Spleen (tissue), 7 donors: Measurements from ENCODE around the gene ELP6.

Source experiments
- POLR2AphosphoS5 ChIP-seq, 3 donors: sonication (generic); formaldehyde crosslinking; IDR thresholded peaks; one replicate each; pipeline ENCODE4 v1.5.1; 2017; ENCODE audit warnings: antibody characterized with exemption in 3 of 3
- TF ChIP-seq, protein P1 (sequence below), 11 experiments: fragments of 200-600 bp in 7 of 11; fragments of 450-650 bp in 4 of 11; sonication (generic) in 4 of 11; IDR thresholded peaks in 8 of 11; conservative IDR thresholded peaks in 3 of 11; 1 replicate in 7 of 11; 2 replicates in 4 of 11; pipeline versions ENCODE4 v1.4.0 to v1.8.0; 2016 to 2021; ENCODE audit warnings: antibody characterized with exemption in 11 of 11, inconsistent platforms in 4 of 11, mild to moderate bottlenecking in 1 of 11
- donor health status: DM: no; HTN: no; CAD: no; lungs with moderate emphysema.
- donor health status: DM: no; HTN: no; CAD: no.
- donor health status: DM: no; HTN: no; CAD: no.

DNA sequence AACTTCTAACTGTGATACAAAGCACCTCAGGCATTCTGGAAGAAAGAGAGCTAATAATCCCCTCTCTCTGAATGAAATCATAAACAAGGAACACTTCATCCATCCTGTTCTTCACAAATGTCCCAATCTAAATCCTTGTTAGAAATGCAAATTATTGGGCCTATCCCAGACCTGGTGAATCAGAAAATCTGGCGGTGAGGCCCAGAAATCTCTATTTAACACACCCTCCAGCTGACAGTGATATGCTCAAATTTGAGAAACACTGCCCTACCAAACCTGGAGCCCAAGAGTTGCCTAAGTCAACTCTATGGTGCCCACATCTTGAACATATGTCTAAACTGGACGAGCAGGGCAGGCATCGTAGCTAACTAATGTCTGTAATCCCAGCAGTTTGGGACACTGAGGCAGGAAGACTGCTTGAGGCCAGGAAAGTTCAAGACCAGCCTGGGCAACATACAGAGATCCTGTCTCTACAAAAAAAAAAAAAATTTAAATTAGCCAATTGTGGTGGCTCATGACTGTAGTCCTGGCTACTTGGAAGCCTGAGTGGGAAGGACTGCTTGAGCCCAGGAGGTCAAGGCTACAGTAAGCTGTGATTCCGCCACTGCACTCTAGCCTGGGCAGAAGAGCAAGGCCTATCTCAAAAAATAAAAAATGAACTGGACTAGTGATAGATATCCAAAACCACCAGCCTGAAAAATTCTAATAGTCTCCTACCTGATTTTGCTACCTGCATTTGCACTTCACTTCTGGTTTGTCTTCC, 60.9 kb downstream of the ELP6 start:
- TF ChIP-seq, protein P1, sequence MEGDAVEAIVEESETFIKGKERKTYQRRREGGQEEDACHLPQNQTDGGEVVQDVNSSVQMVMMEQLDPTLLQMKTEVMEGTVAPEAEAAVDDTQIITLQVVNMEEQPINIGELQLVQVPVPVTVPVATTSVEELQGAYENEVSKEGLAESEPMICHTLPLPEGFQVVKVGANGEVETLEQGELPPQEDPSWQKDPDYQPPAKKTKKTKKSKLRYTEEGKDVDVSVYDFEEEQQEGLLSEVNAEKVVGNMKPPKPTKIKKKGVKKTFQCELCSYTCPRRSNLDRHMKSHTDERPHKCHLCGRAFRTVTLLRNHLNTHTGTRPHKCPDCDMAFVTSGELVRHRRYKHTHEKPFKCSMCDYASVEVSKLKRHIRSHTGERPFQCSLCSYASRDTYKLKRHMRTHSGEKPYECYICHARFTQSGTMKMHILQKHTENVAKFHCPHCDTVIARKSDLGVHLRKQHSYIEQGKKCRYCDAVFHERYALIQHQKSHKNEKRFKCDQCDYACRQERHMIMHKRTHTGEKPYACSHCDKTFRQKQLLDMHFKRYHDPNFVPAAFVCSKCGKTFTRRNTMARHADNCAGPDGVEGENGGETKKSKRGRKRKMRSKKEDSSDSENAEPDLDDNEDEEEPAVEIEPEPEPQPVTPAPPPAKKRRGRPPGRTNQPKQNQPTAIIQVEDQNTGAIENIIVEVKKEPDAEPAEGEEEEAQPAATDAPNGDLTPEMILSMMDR (IDR thresholded peaks at IDR 0.05 in 8 of 11, conservative IDR thresholded peaks at IDR 0.05 in 3 of 11): no peak
- TF ChIP-seq POLR2AphosphoS5 (IDR thresholded peaks at IDR 0.05): no peak
